ENCODE measurements around the gene FLT4.

GRCh38 chr5:180689775-180690174, 40.4 kb upstream of the FLT4 start:
- TF ChIP-seq CTCF (IDR thresholded peaks at IDR 0.05), result no peak
- no peak for TF ChIP-seq POLR2A (IDR thresholded peaks at IDR 0.05)
- TF ChIP-seq EP300 (IDR thresholded peaks at IDR 0.05), result no peak

Measured in ovary (tissue), 3 donors.